Measurements from ENCODE around the gene CST3. TPM values are rescaled to one million over a fixed set of nuclear protein-coding genes. Genes with fewer than 3 reads are reported as not detected.
A peak's percentile ranks its signal among the peaks of the same experiment; 100 is the strongest.

The CST3 gene
- total RNA-seq, 2 donors from 2014 or later = 131 to 177 TPM

- Mint-ChIP-seq H3K27ac (no peak overlapping the region), H3K27me3 (ENCODE audit: insufficient read depth) (no peaks in the 10 kb centered on the region), H3K36me3 (ENCODE audit: low read depth) (peaks cover 16% of the 10 kb centered on the region), H3K9me3 (no peaks in the 10 kb centered on the region), H3K4me3 (no peak overlapping the region), H3K4me1 (peaks cover 28% of the 10 kb centered on the region)
- no peak overlapping the region for H3K4me3 ChIP-seq (ENCODE audit: low read length)
- no peaks in the 10 kb centered on the region for H3K27me3 ChIP-seq (ENCODE audit: control insufficient read depth, insufficient read depth, low read length, poor library complexity, severe bottlenecking)
- peaks cover 2% of the 10 kb centered on the region for H3K4me1 ChIP-seq (ENCODE audit: control insufficient read depth, insufficient read depth, low read length)
- no peak overlapping the region for H3K9ac ChIP-seq (ENCODE audit: extremely low read depth, low read length, poor library complexity, severe bottlenecking)
- peaks cover 4% of the 10 kb centered on the region for H3K9me3 ChIP-seq (ENCODE audit: control insufficient read depth, low read length)
- peak; percentile 37 for DNase-seq
- H3K36me3 ChIP-seq (ENCODE audit: control insufficient read depth, insufficient read depth, low read length) = no peaks in the 10 kb centered on the region
- no peak overlapping the region for H3K27ac ChIP-seq (ENCODE audit: low read depth, low read length)
- TF ChIP-seq, protein P1, sequence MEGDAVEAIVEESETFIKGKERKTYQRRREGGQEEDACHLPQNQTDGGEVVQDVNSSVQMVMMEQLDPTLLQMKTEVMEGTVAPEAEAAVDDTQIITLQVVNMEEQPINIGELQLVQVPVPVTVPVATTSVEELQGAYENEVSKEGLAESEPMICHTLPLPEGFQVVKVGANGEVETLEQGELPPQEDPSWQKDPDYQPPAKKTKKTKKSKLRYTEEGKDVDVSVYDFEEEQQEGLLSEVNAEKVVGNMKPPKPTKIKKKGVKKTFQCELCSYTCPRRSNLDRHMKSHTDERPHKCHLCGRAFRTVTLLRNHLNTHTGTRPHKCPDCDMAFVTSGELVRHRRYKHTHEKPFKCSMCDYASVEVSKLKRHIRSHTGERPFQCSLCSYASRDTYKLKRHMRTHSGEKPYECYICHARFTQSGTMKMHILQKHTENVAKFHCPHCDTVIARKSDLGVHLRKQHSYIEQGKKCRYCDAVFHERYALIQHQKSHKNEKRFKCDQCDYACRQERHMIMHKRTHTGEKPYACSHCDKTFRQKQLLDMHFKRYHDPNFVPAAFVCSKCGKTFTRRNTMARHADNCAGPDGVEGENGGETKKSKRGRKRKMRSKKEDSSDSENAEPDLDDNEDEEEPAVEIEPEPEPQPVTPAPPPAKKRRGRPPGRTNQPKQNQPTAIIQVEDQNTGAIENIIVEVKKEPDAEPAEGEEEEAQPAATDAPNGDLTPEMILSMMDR (conservative IDR thresholded peaks at IDR 0.05) = no peak
- 88 to 92% methylated on average over 12 of the region's 12 CpGs for WGBS, 2 experiments (ENCODE audit: insufficient coverage in 1 of 2, insufficient read length in 1 of 2)
Observed at GRCh38 chr20:23629542-23630391, 8.0 kb downstream of the CST3 start.

DNA sequence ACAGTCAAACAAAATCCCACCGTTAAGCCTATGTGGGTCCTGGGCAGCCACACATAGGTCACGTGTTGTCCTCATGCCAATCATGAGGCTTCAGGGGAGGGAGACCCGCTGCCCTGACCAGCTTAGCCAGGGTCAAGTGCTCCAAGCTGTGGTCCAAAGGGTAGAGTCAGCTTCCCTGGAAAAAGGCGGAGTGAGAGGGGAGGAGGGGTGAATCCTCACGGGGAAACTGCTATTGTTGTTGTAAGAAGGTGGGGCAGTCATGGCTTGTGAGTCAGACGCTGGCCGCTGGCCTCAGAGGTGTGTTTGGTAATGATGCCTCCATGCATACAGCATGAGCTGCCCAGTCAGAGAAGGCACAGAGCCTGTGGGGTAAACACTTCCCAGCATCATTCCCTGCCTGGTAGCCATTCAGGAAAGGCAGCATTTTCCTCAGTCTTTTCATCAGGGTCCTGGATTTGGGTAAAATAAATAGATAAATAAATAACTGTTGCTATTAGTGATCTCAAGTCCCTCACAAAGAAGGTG lies 8.7 kb downstream of the CST3 start:
- Mint-ChIP-seq H3K4me3 (no peak overlapping the region), H3K9me3 (no peaks in the 10 kb centered on the region), H3K4me1 (peaks cover 29% of the 10 kb centered on the region), H3K27ac (peak overlapping the region; percentile 60), H3K27me3 (ENCODE audit: insufficient read depth) (no peaks in the 10 kb centered on the region), H3K36me3 (ENCODE audit: low read depth) (peaks cover 10% of the 10 kb centered on the region)
- Histone ChIP-seq H3K9me3 (ENCODE audit: control insufficient read depth, low read length) (peaks cover 4% of the 10 kb centered on the region), H3K27me3 (ENCODE audit: control insufficient read depth, insufficient read depth, low read length, poor library complexity, severe bottlenecking) (no peaks in the 10 kb centered on the region), H3K36me3 (ENCODE audit: control insufficient read depth, insufficient read depth, low read length) (no peaks in the 10 kb centered on the region), H3K27ac (ENCODE audit: low read depth, low read length) (no peak overlapping the region), H3K9ac (ENCODE audit: extremely low read depth, low read length, poor library complexity, severe bottlenecking) (no peak overlapping the region), H3K4me1 (ENCODE audit: control insufficient read depth, insufficient read depth, low read length) (peaks cover 2% of the 10 kb centered on the region), H3K4me3 (ENCODE audit: low read length) (no peak overlapping the region)
- 33 to 50% methylated on average over 2 to 7 of the region's 7 CpGs for WGBS, 2 experiments (ENCODE audit: insufficient coverage in 1 of 2, insufficient read length in 1 of 2)
- DNase-seq = peak; percentile 76
- TF ChIP-seq, protein P1 (conservative IDR thresholded peaks at IDR 0.05) = no peak

- H3K27ac Mint-ChIP-seq = peak overlapping the region; percentile 60
- WGBS, 2 experiments (ENCODE audit: insufficient coverage in 1 of 2, insufficient read length in 1 of 2) = 95% methylated on average over 4 to 6 of the region's 6 CpGs
Observed at GRCh38 chr20:23628402-23629016, 9.2 kb downstream of the CST3 start.

More at GRCh38 chr20:23628402-23629016, 9.2 kb downstream of the CST3 start:
- Histone ChIP-seq H3K27me3 (ENCODE audit: control insufficient read depth, insufficient read depth, low read length, poor library complexity, severe bottlenecking) (no peaks in the 10 kb centered on the region), H3K9ac (ENCODE audit: extremely low read depth, low read length, poor library complexity, severe bottlenecking) (no peak overlapping the region), H3K27ac (ENCODE audit: low read depth, low read length) (no peak overlapping the region), H3K4me3 (ENCODE audit: low read length) (no peak overlapping the region), H3K36me3 (ENCODE audit: control insufficient read depth, insufficient read depth, low read length) (no peaks in the 10 kb centered on the region), H3K9me3 (ENCODE audit: control insufficient read depth, low read length) (peaks cover 4% of the 10 kb centered on the region), H3K4me1 (ENCODE audit: control insufficient read depth, insufficient read depth, low read length) (peaks cover 2% of the 10 kb centered on the region)
- Mint-ChIP-seq H3K4me1 (peaks cover 31% of the 10 kb centered on the region), H3K4me3 (no peak overlapping the region), H3K36me3 (ENCODE audit: low read depth) (peaks cover 6% of the 10 kb centered on the region), H3K27me3 (ENCODE audit: insufficient read depth) (no peaks in the 10 kb centered on the region), H3K9me3 (no peaks in the 10 kb centered on the region)
- DNase-seq = no peak
- TF ChIP-seq, protein P1 (conservative IDR thresholded peaks at IDR 0.05) = no peak
